DOHH2 (cell line): Measurements from ENCODE around the gene SLC39A13.

Source experiments
- CTCF ChIP-seq: fragments of 200-600 bp; sonication (generic); IDR thresholded peaks from one replicate; pipeline ENCODE4 v1.5.1; 2014; ENCODE audit warnings: antibody characterized with exemption, mild to moderate bottlenecking, low read depth, low read length; ENCODE audit not compliant: poor library complexity, severe bottlenecking
- EZH2phosphoT487 ChIP-seq: fragments of 200-600 bp; sonication (generic); IDR thresholded peaks from 2 replicates; pipeline ENCODE4 v1.6.1; 2017; ENCODE audit warnings: borderline replicate concordance, mild to moderate bottlenecking, antibody characterized with exemption, low read length, moderate library complexity, mixed read lengths

- TF ChIP-seq CTCF (no peak), EZH2phosphoT487 (no peak)
Measured at GRCh38 chr11:47391077-47391583, 17.3 kb upstream of the SLC39A13 start.
